OCI-LY3 (cell line): ENCODE measurements around the gene FTCD.

Source experiments
- CTCF ChIP-seq: fragments of 200-600, 300-600 bp; sonication (generic); IDR thresholded peaks from 2 replicates; pipeline ENCODE4 v1.5.1; 2014; ENCODE audit warnings: antibody characterized with exemption, low read length, low read depth
- EZH2phosphoT487 ChIP-seq: fragments of 200-600 bp; shearing (Covaris generic); IDR thresholded peaks from 2 replicates; pipeline ENCODE4 v1.6.1; 2018; ENCODE audit warnings: antibody characterized with exemption, mixed run types, low read depth

- no peak for TF ChIP-seq CTCF
- no peak for TF ChIP-seq EZH2phosphoT487
Observed at GRCh38 chr21:46161633-46162592, 6.5 kb upstream of the FTCD start.
